Suppressor macrophage (primary cell): ENCODE measurements around the gene FFAR1.

ENCODE experiments used
- DNase-seq, 4 experiments: peaks; one replicate each; pipeline ENCODE4 v3.0.0-alpha.2; 2020 to 2022

The FFAR1 gene

GRCh38 chr19:35392742-35393715, 45.3 kb downstream of the FFAR1 start:
- peak; percentile 65 to 81 (median 70) for DNase-seq

- peak in 3 of 4 experiments; percentile 13 to 68 (median 51) for DNase-seq
These were observed 47.9 kb downstream of the FFAR1 start for GRCh38 chr19:35395382-35396199.

GRCh38 chr19:35396240-35396885, 48.7 kb downstream of the FFAR1 start:
- no peak for DNase-seq

GRCh38 chr19:35397064-35397463, 49.4 kb downstream of the FFAR1 start:
- no peak for DNase-seq
